ENCODE data around the gene HBG1.
"Not testable (repeated sequence)": the region's sequence is repeated elsewhere in the genome, so short reads cannot be mapped to it uniquely, and the experiment has no call there.

HBG1 gene

GRCh38 chr11:5276697-5277096 lies 27.0 kb upstream of the HBG1 start:
- DNase-seq: no peak

DNA sequence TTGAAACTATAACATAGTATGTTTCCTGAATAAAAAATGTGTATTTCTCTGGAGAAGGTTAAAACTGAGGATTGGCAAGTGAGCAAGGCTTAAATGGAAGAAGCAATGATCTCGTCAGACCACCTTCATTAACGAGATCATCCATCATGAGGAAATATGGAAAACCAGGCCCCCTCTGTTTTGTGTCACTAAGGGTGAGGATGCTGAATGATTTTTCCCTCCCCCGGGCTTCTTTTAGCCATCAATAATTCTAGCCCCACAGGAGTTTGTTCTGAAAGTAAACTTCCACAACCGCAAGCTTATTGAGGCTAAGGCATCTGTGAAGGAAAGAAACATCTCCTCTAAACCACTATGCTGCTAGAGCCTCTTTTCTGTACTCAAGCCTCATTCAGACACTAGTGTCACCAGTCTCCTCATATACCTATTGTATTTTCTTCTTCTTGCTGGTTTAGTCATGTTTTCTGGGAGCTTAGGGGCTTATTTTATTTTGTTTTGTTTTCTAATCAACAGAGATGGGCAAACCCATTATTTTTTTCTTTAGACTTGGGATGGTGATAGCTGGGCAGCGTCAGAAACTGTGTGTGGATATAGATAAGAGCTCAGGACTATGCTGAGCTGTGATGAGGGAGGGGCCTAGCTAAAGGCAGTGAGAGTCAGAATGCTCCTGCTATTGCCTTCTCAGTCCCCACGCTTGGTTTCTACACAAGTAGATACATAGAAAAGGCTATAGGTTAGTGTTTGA lies 25.9 kb upstream of the HBG1 start:
- no peak for DNase-seq

DNA sequence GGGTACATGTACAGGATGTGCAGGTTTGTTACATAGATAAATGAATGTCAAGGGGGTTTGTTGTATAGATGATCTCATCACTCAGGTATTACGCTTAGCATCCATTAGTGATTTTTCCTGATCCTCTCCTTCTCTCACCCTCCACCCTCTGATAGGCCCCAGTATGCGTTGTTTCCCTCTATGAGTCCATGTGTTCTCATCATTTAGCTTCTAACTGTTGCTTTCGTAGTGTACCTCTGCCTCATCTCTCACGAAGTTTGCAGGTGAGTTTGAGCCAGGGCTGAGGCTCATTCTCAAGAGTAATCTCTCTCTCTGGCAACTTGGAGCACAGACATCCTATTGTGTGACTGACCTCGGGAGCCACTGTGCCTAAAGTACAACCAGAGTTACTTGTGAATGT lies 24.7 kb upstream of the HBG1 start:
- DNase-seq: peak; percentile 10

GRCh38 chr11:5272395-5273017 lies 22.8 kb upstream of the HBG1 start:
- no peak for DNase-seq

GRCh38 chr11:5269715-5270147 lies 20.1 kb upstream of the HBG1 start, which contains the start of gene HBE1:
HBE1 (minus strand) TSS chr11:5269945; CDS start chr11:5269890, 55 bp downstream.
- DNase-seq: no peak

DNA sequence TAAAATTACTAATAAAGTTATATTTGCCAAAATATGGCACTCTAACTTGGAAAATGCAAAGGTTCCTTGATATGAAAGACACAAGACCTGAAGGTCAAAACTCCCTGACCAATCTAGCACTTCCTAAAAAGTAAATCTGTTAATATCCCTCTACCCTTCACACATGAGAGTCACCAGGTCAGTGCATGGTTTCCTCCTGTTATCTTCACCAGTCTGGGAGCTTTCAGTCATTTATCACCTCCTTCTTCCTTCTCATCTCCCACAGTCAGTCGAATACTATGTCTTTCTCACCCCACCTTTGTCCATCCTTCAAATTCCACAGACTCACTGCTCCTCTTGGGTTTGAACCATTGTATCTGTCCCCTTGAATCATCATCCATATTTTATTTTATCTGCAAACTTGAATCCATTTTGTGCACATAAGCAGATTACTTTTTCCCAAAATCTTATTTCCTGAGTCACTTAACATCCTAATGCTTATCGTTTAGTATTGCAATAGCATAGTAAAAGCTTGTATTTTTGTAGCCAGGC lies 17.4 kb upstream of the HBG1 start:
- DNase-seq: no peak

- DNase-seq: no peak
Observed at GRCh38 chr11:5266609-5267008, 17.0 kb upstream of the HBG1 start.

GRCh38 chr11:5265832-5266231 lies 16.2 kb upstream of the HBG1 start:
- DNase-seq: no peak

DNA sequence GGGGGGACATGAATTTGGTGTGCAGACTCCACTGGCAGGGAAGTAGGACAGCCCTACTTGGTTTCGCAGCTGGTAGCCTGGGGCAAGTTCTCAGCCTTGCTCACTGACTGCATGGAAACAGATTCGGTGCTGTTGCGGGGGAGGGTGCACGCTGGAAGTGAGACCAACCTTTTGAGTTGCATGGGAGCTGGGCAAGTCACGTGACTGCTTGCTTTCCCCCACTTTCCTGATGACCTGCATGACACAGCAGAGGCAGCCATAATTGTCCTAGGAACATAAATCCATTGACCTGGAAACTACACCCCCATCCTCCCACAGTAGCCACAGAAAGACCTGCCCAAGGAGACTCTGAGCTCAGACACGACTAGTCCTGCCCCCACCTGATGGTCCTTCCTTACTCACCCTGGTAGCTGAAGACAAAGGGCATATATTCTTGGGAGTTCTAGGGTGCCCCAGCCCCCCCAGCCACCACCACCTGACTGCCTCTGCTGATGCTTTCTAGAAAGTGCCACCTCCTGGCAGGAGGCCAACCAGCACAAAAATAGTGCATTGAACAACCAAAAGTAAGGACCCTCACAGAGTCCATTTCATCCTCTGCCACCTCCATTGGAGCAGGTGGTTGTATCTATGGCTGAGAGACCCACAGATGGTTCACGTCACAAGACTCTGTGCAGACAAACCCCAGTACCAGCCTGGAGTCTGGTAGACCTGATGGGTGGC lies 9.0 kb upstream of the HBG1 start:
- no peak for DNase-seq

DNA sequence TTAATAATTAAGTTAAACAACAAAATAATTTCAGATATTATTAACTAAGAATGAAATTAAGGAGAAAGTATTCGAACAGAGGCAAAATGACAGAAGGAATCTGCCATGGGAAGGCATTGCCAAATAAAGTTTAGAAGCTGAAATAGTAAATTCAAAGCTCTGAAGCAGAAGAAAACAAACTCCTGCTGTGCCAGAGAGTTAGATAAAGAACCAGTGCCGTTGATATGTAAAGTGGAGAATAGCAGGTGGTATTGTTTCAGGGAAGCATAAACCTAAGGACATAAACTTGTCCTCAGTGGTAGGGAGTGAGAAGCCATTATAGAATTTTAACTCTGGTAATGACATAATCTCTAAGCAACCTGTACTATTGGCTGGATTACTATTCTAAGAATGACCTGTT lies 7.6 kb upstream of the HBG1 start:
- DNase-seq: no peak

GRCh38 chr11:5254646-5255413 lies 5.2 kb upstream of the HBG1 start, which contains the start of gene HBG2:
HBG2 (minus strand) TSS chr11:5254781; CDS start chr11:5254728, 53 bp downstream.
- DNase-seq: not testable (repeated sequence)

DNA sequence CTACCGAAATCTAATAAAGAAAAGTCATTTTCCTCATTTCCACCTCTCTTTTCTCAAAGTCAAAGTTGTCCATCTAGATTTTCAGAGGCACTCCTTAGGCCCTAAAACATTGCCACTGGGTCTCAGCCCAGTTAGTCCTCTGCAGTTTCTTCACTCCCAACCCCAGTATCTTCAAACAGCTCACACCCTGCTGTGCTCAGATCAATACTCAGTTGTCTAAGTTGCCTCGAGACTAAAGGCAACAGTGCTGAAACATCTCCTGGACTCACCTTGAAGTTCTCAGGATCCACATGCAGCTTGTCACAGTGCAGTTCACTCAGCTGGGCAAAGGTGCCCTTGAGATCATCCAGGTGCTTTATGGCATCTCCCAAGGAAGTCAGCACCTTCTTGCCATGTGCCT lies 4.4 kb upstream of the HBG1 start:
- DNase-seq: not testable (repeated sequence)

DNA sequence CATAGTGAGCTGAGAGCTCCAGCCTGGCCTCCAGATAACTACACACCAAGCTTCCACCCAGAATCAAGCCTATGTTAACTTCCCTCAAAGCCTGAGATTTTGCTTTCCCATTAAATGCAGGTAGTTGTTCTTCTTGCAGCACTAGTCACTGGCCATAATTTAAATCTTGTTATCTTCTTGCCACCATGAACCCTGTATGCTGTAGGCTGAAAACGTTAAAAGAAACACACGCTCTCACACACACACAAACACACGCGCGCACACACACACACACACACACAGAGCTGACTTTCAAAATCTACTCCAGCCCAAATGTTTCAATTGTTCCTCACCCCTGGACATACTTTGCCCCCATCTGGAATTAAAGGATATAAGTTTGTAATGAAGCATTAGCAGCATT lies 3.8 kb upstream of the HBG1 start:
- not testable (repeated sequence) for DNase-seq

- DNase-seq: no peak
Observed at GRCh38 chr11:5252919-5253265, 3.2 kb upstream of the HBG1 start.

DNA sequence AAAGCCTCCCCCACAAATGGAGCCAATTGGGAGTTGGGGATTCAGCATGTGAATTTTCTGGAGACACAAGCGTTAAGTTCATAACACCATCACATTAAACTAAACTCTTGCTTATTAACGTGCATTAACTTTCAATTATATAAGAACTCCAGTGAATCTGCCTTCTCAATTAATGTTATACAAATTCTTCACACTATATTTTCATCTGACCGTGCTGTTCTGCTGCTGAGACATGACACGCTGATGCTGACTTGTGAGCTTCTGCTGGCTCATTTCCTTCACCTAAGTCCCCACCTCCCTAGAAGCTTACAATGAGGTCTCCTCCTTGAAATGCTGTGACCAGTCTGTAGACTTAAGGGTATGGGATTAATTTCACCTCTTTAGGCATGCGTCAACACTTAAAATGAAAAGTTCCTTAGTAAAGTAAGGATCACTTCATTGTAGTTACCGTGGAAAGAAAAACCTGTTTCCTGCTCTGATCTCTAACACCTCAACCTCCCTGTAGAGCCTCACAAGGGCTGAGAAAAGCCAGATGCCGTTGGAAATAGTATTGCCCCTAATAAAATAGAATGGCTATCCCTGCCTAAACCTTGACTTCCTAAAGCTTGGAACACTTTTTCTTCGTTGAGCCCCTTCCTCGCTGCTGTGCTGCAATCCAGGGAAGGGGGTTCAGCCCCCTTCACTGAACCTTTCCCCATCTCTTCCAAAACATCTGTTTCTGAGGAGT lies 2.7 kb upstream of the HBG1 start:
- DNase-seq: no peak

DNA sequence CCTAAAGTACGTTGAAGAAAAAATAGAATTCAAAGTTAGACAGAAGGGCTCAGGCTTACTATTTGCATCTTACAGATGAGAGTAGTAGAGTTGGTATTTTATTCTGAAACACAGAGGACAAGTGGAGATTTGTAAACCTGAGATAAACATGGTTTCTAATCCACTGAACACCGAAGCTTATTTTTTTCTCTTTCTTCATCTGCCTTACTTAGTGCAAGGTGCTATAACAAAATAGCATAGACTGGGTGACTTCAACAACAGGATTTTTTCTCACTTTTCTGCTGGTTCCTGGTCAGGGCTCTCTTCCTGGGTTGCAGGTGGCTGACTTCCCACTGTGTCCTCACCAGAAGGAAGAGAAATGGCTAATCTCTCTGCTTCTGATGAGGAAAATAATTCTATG lies 2.1 kb upstream of the HBG1 start:
- DNase-seq: no peak

DNA sequence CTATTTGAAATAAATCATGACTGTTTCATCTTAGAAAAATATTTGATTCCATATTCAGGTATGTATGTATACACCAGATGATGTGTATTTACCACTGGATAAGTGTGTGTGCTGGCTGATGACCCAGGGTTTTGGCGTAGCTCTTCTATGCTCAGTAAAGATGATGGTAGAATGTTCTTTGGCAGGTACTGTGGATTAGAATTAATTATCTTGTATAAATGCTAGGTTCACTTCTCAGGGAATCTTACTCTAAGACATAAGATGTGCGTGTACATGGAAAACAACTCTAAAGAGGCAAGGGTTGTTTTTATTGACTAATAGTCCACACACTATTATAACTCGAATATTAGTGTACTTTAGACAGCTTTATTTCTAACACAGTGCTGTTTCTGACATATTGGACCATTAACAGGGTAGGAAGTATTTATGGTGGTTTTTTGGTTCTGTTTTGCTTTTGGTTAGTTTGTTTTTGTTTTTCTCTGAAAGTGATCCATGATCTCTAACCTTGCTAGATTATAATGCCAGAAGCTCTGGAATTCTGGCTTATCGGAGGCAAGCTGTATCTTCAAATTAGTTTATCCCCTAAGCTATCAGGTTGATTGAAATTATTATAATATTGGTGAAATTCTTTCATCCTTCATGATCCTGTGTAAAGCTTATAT lies 1.0 kb upstream of the HBG1 start:
- DNase-seq: no peak

DNA sequence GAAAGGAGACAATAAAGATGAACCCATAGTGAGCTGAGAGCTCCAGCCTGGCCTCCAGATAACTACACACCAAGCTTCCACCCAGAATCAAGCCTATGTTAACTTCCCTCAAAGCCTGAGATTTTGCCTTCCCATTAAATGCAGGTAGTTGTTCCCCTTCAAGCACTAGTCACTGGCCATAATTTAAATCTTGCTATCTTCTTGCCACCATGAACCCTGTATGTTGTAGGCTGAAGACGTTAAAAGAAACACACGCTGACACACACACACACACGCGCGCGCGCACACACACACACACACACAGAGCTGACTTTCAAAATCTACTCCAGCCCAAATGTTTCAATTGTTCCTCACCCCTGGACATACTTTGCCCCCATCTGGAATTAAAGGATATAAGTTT lies 1.2 kb downstream of the HBG1 start:
- DNase-seq: not testable (repeated sequence)

- no peak for DNase-seq
Observed at GRCh38 chr11:5247472-5248192, 2.0 kb downstream of the HBG1 start.

- DNase-seq: no peak
Observed at GRCh38 chr11:5246772-5247471, 2.7 kb downstream of the HBG1 start.
